HG02840 (cell line): Measurements from ENCODE around the gene ZNF700.
"Not testable (repeated sequence)": the region's sequence is repeated elsewhere in the genome, so short reads cannot be mapped to it uniquely, and the experiment has no call there.

Source experiments
- ATAC-seq: cut with Tn5 transposase; IDR thresholded peaks from one replicate; pipeline ENCODE4 v1.9.1; 2021; ENCODE audit warnings: mild to moderate bottlenecking, moderate library complexity, moderate number of reproducible peaks; ENCODE audit not compliant: unreplicated experiment, low FRiP score

Gene ZNF700

DNA sequence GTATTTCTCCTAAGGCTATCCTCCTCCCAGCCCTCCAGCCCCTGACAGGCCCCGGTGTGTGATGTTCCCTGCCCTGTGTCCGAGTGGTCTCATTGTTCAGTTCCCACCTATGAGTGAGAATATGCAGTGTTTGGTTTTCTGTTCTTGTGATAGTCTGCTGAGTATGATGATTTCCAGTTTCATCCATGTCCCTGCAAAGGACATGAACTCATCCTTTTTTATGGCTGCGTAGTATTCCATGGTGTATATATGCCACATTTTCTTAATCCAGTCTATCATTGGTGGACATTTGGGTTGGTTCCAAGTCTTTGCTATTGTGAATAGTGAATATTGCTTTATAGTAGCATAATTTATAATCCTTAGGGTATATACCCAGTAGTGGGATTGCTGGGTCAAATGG, 10.9 kb downstream of the ZNF700 start:
- ATAC-seq: not testable (repeated sequence)

DNA sequence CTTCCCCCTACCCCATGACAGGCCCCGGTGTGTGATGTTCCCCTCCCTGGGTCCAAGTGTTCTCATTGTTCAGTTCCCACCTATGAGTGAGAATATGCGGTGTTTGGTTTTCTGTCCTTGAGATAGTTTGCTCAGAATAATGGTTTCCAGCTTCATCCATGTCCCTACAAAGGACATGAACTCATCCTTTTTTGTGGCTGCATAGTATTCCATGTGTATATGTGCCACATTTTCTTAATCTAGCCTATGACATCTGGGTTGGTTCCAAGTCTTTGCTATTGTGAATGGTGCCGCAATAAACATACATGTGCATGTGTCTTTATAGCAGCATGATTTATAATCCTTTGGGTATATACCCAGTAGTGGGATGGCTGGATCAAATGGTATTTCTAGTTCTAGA, 13.5 kb downstream of the ZNF700 start:
- ATAC-seq: not testable (repeated sequence)

DNA sequence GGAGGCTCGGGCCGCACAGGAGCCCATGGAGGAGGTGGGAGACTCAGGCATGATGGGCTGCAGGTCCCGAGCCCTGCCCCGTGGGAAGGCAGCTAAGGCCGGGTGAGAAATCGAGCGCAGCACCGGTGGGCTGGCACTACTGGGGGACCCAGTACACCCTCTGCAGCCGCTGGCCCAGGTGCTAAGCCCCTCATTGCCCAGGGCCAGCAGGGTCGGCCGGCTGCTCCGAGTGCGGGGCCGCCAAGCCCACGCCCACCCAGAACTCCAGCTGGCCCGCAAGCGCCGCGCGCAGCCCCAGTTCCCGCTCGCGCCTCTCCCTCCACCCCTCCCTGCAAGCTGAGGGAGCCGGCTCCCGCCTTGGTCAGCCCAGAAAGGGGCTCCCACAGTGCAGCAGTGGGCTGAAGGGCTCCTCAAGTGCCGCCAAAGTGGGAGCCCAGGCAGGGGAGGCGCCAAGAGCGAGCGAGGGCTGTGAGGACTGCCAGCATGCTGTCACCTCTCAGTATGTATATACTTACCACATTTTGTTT, 16.5 kb downstream of the ZNF700 start:
- ATAC-seq: not testable (repeated sequence)

DNA sequence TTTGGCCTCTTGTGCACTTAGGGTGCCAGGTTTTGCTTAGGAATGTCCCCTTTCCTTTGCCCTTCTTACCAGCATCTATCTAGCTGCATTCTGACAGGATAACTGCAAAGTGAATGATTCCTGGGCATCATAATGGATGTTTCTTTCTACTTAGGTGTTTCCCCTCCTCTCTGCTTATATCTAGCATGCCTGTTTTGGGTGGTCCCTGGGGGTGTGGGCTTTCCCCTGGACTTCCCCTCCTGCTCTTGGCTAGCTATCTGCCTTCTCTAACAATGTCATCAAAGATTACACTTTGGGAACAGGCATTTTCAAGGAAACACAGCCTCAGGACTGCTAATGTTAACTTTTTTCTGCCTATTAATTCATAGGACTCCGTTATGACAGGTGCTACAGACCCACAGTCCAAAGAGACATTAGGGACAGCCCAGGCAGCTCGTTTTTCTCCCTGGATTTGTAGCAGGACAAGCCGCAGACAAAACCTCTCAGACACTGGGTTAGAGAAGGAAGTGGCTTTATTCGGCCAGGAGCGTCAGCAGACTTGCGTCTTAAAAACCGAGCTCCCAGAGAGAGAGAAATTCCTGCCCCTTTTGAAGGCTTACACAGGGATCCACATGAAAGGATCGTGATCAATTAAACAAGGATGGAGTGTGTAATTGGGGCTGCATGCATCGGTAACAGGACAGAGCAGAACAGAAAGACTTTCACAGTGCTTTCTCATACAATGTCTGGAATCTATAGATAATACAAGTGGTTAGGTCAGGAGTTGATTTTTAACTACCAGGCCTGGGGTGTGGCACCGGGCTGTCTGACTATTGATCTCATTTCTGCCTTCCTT, 17.3 kb downstream of the ZNF700 start:
- no peak for ATAC-seq

DNA sequence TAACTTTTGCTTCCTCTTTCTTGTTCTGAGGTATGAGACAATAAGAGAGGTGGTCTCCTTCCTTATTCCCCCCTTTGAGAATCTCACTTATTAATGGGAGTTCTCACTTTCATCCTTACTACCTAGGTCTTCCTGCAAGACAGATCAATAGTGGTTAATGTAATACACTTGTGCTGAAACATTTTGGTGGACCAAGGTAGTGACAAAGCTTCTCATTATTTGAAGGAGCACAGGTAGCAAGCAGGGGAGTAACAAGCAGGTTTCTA, 17.9 kb downstream of the ZNF700 start:
- ATAC-seq: no peak

DNA sequence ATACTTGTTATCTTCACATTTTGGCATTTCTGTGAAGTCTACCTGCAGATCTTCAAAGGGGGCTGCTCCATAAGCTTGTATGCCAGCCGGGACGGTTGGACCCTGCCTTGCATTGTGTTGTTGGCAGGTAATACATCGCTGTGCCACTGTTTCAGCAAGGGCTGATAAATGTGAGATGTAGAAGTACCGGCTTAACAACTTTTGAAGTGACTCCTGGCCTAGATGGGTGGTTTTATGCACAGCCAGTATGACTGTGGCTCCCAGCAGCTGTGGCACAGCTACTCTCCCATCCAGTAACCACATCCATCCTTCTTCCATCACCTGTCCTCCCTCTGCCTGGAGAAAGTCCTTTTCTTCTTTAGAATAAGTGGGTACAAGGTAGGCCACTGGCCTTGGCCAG, 19.7 kb downstream of the ZNF700 start:
- no peak for ATAC-seq

DNA sequence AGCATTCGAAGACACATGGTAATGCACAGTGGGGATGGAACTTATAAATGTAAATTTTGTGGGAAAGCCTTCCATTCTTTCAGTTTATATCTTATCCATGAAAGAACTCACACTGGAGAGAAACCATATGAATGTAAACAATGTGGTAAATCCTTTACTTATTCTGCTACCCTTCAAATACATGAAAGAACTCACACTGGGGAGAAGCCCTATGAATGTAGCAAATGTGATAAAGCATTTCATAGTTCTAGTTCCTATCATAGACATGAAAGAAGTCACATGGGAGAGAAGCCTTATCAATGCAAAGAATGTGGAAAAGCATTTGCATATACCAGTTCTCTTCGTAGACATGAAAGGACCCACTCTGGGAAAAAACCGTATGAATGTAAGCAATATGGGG, 23.7 kb downstream of the ZNF700 start:
- no peak for ATAC-seq

DNA sequence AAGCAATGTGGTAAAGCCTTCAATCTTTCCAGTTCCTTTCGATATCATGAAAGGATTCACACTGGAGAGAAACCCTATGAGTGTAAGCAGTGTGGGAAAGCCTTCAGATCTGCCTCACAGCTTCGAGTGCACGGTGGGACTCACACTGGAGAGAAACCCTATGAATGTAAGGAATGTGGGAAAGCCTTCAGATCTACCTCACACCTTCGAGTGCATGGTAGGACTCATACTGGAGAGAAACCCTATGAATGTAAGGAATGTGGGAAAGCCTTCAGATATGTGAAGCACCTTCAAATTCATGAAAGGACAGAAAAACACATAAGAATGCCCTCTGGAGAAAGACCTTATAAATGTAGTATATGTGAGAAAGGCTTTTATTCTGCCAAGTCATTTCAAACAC, 24.3 kb downstream of the ZNF700 start:
- ATAC-seq: no peak

DNA sequence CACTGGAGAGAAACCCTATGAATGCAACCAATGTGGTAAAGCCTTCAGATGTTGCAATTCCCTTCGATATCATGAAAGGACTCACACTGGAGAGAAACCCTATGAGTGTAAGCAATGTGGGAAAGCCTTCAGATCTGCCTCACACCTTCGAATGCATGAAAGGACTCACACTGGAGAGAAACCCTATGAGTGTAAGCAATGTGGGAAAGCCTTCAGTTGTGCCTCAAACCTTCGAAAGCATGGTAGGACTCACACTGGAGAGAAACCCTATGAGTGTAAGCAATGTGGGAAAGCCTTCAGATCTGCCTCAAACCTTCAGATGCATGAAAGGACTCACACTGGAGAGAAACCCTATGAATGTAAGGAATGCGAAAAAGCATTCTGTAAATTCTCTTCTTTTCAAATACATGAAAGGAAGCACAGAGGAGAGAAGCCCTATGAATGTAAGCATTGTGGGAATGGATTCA, 24.7 kb downstream of the ZNF700 start:
- not testable (repeated sequence) for ATAC-seq

DNA sequence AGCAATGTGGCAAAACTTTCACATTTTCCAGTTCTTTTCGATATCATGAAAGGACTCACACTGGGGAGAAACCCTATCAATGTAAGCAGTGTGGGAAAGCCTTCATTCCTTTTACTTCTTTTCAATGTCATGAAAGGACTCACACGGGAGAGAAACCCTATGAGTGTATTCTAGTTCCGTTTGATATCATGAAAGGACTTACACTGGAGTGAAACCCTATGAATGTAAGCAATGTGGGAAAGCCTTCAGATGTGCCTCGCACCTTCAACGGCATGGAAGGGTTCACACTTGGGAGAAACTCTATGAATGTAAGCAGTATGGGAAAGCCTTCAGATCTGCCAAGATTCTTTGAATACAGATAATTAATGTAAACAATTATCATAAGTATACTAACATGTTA, 25.4 kb downstream of the ZNF700 start:
- ATAC-seq: no peak

DNA sequence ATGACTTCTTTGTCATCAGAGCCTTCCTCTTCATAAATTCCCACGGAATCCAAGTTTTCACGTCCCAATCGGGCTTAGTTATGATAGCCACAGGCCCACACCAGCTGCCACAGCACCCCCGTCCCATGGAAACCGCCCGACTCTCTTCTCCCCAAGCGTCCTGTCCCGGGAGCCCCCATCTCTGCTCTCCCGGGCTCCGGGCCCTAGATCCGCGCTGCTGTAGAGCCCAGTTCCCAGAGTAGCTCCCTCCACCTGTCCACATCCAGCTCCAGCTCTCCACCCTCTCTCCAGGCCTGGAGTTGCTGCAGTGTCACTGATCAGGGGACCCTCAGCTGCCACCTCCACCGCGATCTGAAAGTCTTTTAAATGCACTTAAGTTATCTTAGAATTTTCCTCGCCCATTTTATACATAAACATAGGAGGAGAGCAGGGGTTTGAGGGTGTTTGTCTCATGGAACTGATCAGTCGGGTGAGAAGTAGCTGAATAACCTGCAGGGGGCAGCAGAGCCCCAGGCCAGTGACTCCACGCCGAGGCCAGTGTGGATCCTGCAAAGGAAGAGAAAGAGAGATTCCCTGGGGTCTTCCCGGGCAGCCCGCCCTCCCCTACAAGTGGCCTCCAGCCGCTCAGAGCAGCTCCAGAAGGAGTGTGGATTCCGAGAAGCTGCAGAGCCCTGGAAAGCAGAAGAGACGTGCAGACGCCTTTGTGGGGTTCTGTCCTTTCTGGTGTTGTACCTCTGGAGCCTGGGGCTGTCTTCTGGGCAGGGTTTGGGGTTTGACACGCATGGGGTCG, 38.9 kb downstream of the ZNF700 start:
- no peak for ATAC-seq

DNA sequence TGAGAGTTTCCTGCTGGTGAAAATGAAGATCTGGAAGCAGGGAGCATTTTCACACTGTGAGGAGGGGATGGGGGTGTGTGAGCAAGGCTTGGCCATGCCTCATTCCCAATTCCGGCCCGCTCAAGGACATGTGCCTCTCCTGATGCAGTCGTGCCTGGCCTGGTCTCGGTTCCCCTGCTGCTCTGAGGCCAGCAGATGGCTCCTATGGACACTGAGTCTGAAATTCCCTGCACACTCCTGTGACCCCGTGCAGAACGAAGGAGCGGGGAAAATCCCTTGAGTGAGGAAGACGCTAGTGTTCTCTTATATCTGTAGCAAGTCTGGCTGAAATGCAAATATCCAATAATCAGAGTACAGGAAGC, 39.6 kb downstream of the ZNF700 start:
- ATAC-seq: no peak

DNA sequence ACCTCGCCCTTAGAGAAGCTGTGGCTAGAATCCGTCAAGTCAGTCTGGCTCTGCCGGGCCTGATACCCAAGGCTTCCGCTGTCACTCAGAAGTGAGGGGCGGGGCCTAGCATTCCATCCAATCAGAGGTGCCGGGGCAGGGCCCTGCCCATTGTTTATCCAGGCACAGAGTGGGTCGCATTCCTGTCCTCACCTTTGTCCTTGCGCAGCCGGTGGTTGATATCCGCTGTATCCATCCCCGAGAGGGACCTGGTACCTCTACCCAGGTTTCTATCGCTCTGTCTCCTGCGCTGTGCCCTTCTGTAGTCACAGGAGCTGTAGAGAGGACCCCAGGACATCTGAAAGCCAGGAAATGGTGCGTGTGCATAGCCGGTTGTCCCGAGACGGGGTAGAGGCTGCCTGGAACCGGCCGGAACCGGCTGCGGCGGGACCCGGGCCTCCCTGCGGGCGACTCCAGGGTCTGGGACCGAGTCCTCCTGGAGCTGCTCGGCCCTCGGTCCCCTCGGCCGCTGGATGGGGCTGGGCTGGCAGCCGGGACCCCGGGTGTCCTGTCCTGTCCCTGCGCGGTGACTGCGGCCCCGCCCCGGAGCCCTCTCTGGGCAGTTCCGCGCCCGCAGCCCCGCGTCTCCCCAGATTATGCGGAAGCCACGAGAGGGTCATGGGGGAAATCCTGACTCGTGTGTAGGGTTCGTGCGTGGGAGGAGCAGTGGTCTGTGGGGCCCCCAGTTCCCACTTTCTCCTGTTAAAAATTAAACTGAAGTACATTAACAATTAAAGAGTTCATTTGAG, 40.1 kb downstream of the ZNF700 start, which contains the start of gene ZNF763:
ZNF763 (plus strand) TSS at position 183 of the 788 bp plus-strand sequence; CDS start at position 352, 169 bp downstream.
- ATAC-seq: peak; percentile 76

DNA sequence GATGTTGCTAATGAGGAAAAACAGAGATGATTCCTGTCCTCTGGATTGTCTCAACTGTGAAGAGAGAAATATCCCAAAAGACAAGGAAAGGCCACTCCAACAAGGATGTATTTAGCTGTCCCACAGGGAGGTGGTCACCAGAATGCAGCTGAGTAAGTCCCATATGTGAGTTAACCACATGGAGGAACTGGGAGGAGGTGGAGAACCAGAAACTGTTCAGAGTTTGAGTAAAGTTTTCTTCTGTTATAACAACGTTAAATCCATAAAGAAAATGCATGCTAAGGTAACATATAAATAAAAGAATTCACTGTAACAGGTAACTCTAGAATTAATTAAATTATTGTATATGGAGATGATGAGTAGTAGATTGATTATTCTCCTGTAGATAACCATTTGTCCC, 45.3 kb downstream of the ZNF700 start:
- no peak for ATAC-seq

DNA sequence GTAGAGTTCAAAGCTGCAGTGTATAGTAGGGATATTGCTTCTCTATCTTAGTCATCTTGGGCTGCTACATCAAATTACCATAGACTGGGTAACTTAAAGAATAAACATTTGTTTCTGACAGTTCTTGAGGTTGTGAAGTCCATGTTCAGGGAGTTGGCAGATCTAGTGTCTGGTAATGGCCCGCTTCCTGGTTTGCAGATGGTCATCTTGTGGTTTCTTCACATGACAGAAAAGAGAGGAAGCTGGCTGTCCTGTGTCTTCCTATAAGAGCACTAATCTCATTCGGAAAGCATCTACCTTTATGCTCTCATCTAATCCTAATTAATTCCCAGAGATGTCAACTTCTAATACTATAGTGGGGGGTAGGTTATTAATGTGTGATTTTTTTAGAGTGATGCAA, 46.1 kb downstream of the ZNF700 start:
- no peak for ATAC-seq

DNA sequence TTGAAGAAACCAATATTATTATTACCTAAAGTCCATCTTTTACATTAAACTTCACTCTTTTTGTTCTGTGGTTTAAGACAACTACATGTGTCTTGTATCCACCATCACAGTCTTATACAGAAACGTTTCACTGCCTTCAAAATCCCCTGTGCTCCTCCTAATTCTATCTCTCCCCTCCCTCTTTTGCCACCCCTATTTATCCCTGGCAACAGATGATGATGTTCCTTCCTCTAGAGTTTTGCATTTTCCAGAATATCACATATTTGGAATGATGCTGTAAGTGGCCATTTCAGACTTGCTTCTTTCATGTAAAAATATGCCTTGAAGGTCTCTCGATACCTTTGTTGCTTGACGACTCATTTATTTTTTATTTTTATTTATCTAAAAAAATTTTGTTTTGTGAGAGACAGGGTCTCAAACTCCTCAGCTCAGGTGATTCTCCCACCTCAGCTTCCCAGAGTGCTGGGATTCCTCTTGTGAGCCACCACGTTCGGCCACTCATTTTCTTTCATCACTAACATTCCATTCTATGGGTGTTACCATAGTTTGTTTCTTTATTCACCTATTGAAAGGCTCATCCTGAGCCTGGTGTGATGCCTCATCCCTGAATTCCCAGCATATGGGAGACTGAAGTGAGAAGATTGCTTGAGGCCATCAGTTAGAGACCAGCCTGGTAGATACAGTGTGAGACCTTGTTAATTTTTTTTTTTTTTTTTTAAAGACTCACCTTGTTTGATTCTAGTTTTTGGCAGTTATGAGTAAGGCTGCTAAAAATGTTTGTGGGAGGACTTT, 48.3 kb downstream of the ZNF700 start:
- no peak for ATAC-seq

DNA sequence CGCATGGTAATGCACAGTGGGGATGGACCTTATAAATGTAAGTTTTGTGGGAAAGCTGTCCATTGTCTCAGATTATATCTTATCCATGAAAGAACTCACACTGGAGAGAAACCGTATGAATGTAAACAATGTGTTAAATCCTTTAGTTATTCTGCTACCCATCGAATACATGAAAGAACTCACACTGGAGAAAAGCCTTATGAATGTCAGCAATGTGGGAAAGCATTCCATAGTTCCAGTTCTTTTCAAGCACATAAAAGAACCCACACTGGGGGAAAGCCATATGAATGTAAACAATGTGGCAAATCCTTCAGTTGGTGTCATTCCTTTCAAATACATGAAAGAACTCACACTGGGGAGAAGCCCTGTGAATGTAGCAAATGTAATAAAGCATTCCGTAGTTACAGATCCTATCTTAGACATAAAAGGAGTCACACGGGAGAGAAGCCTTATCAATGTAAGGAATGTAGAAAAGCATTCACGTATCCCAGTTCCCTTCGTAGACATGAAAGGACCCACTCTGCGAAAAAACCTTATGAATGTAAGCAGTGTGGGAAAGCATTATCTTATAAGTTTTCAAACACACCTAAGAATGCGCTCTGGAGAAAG, 53.7 kb downstream of the ZNF700 start:
- no peak for ATAC-seq

DNA sequence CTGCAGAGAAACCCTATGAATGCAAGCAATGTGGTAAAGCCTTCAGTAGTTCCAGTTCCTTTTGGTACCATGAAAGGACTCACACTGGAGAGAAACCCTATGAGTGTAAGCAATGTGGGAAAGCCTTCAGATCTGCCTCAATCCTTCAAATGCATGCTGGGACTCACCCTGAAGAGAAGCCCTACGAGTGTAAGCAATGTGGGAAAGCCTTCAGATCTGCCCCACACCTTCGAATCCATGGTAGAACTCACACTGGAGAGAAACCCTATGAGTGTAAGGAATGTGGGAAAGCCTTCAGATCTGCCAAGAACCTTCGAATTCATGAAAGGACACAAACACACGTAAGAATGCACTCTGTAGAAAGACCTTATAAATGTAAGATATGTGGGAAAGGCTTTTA, 54.6 kb downstream of the ZNF700 start:
- ATAC-seq: no peak

DNA sequence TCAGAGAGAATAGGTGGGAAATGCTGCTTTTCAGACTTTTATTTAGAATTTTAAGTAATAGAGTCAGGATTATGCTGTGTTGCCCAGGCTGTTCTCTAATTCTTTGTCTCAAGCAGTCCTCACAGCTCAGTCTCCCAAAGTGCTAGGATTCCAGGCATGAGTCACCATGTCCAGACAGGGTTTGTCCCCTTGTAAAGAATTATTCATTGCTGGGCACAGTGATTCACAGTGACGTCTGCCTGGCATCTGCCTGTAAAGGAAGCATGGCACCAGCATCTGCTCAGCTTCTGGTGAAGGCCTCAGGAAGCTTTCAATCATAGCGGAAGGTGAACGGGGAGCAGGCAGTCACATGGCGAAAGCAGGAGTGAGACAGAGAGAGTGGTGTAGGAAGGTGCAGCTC, 57.6 kb downstream of the ZNF700 start:
- no peak for ATAC-seq

DNA sequence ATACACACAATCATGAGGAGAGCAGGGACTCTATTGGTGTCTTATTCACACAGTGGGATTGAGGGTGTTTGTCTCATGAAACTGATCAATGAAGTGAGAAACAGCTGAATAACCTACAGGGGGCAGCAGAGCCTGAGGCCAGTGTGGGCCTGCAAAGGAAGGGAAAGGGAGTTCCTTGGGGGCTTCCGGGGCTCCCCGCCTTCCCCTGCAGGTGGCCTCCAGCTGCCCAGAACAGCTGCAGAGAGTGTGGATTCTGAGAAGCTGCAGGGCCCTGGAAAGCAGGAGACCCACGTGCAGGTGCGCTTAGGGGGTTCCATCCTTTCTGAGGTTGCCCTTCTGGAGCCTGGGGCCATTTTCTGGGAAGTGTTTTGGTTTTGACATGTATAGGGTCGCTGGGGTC, 60.1 kb downstream of the ZNF700 start:
- no peak for ATAC-seq
